HG03196 (cell line): Measurements from ENCODE around the gene ACSL6.

Source experiments
- ATAC-seq: cut with Tn5 transposase; IDR thresholded peaks from one replicate; pipeline ENCODE4 v1.9.1; 2021; ENCODE audit not compliant: unreplicated experiment

The ACSL6 gene

GRCh38 chr5:131984956-131985665 is 26.3 kb downstream of the ACSL6 start:
- no peak for ATAC-seq

GRCh38 chr5:131983244-131983771 is 28.1 kb downstream of the ACSL6 start:
- ATAC-seq = no peak

GRCh38 chr5:131981516-131981915 is 29.9 kb downstream of the ACSL6 start:
- ATAC-seq = no peak

- no peak for ATAC-seq
Measured at GRCh38 chr5:131980696-131981095, 30.8 kb downstream of the ACSL6 start.

- ATAC-seq = no peak
Measured at GRCh38 chr5:131979816-131980215, 31.6 kb downstream of the ACSL6 start.

DNA sequence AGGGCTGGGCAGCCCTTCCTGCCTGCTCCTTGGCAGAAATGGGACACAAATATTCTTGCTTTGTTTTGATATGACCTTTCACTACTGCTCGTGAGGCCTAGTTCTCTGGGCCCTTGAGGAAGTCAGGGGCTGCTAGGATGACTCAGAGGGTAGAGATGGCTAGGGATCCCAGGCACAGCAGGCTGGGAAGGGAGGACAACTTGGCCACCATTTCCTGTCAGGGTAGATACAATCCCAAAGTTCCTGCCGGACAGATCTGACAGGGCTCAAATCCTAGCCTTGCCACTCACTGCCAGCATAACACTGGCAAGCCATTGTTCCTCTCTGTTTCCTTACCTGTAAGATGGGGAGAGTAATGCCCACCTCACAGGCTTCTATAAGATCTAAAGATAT is 34.2 kb downstream of the ACSL6 start:
- no peak for ATAC-seq

DNA sequence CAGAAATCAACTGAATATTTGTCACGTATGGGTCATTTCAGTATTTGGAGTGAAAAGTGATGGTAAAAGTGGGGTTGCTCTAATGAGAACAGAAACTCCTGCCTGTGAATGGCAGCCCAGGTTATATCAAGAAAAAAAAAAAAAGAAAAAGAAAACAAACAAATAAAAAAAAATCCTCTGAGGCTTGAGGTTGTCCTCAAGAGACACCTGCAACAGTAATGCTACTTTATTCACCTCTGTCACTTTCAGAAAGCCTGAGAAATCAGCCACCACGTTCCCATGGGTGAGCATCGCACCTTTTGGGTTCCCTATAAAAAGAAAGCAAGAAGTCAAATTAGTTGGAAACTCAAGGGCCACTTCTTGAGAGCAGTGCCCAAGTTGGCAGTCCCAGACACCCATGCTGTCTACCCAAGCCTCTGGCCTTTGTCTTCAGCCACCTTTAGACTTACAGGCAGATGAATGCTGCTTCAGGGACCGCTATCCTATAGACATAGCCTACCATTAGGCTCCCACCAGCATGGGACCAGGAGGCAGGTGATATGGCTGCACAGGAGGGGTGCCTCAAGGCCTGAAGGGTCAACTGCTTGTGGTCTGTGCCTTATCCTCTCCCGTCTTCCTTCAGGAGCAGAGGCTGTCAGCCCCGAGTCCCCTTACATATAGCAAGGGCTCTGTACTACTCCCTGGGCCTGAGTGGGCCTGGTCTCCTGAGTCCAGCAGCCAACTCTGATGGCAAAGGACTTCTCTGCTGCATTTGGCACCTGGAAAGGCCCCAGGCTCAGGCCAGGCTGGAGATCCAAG is 34.8 kb downstream of the ACSL6 start:
- ATAC-seq = no peak

GRCh38 chr5:131974956-131975726 is 36.3 kb downstream of the ACSL6 start:
- no peak for ATAC-seq

GRCh38 chr5:131974622-131974955 is 36.9 kb downstream of the ACSL6 start:
- no peak for ATAC-seq

GRCh38 chr5:131974016-131974415 is 37.4 kb downstream of the ACSL6 start:
- ATAC-seq = no peak

- no peak for ATAC-seq
Measured at GRCh38 chr5:131973089-131973712, 38.3 kb downstream of the ACSL6 start.

GRCh38 chr5:131968396-131968954 is 43.0 kb downstream of the ACSL6 start:
- no peak for ATAC-seq

DNA sequence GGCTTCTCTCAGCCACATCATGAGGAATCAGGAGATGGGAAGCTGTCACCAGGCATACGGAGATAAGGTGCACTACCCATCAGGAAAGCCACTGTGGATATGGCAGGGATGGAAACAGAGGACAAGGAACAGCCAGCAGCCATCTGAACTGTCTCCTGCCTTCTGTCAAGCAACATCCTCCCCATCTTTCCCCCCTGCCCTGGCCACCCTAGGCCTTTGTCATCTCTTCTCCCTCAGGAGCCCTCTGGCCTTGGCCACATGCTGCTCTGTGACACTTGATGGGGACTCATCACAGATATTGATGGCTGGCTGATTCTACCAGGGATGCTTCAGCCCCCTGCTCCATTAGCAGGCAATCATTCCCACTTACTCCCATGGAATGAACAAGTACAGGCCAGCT is 44.9 kb downstream of the ACSL6 start:
- ATAC-seq = no peak

- ATAC-seq = no peak
Measured at GRCh38 chr5:131965826-131966415, 45.5 kb downstream of the ACSL6 start.

GRCh38 chr5:131959906-131960305 is 51.6 kb downstream of the ACSL6 start:
- no peak for ATAC-seq

- ATAC-seq = no peak
Measured at GRCh38 chr5:131959136-131959535, 52.3 kb downstream of the ACSL6 start.

DNA sequence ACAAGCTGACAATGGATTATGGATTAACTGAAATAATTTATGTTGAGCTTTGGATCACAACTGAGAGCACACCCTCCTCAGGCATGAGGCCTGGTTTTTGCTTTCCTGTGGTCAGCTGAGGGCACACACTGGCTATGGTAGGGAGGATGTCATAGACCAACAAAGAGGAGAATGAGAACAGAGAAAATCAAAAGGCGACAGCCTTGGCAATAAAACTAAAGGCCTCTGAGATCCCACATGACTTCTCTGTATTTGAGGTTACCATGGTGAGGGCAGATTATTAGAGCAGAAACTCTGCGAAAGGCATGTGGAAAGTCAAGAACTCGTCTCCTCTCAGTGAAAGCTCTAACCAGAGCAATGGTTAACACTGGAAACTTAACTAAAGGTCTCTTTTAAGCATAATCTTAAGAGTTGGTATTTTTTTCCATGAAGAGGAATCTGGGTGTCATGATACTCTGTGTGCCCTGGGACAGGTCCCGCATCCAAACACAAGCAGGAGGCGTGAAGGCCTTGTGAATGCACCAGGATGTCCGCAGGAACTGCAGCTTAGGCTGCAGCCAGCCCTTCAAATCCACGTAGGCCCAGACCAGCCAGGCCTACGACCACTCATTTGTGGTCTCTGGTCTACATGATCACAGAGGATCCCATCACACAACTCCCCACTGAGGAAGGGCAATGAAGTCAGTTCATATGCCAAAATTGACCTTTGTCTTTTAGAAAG is 53.6 kb downstream of the ACSL6 start:
- no peak for ATAC-seq

DNA sequence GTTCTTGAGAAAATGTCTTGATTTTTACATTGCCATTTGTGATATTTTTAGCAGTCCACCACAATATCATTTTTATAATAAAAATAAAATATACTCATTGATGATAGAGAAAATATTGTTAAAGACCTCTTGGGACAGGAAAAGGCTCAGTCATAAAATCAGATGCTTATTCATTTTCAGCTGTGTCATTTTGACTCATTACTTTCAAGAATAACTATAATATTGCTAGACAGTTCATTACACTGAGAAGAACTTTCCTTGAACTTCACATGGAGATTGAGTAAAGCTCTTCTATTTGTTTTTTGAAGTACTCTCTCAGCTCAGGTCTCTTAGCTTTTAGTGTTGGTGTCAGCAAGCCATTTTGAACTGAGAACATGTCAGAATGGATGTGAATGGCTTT is 57.5 kb downstream of the ACSL6 start:
- ATAC-seq = no peak

DNA sequence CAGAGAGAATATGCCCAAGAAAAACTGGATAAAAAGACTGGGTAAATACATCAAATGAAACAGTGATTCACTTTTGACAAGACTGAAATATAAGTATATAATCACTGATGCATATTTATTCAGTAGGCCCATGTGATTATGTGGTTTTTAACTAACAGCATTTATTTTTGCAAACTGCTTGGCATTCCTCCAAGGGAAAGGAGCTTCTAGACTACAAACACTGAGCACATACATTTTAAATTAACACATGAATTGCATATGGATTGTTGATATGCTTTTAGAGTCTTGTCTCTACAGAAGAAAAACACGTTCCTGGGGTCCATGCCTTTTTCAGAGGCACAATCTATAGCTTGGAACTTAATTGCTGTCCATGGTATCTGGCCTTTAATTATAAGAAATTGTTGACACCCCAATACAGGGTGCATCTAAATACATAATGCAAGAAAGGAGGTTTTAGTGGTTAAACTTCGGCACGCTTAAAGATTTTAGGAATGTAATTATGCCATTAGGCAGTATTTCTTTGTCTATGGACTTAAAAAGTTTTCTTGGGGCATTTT is 59.1 kb downstream of the ACSL6 start:
- no peak for ATAC-seq

DNA sequence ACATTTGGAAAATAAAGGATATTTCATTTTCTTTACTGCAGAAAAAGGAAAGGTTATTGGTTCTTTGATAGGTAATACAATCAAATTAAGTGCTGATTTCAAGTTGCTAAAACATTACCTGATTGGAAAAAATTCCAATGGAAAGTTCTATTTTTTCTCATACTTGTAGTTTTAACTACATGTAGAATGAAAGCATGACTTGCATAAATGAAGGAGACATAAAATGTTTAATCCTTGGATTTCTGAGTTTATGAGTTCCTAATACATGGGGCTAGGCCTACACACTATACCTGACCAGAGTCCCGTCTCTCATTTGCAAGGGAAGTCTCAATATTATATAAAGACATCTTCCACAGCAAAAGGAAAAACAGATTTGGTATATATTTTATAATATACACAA is 60.8 kb downstream of the ACSL6 start:
- ATAC-seq = no peak
